Measurements from ENCODE around the gene MATN3. TPM values are rescaled to one million over a fixed set of nuclear protein-coding genes. Genes with fewer than 3 reads are reported as not detected.

The MATN3 gene
- total and polyA plus RNA-seq, 2 of the 8 experiments (the other 6 are each of a cell fraction or from before 2014, with no cell fraction given) = 3.0 to 9.9 TPM

DNA sequence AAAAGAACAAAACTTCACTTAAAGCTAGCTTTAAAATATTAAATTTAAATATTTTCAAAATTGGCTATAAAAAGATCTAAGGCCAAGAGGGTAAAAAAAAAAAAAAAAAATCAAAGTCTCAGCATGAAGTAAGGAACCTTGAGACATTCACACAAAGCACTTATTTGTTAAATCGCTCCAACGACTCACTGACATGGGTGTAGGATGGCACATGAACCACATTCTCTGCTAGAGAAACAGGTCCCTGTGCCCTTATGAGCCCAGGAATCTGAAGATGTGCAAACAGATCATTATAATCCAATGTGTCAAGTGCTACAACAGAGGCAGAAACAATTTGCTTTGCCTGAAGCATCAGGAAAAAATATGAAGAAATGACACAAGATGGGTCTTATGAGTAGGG lies 25.2 kb upstream of the MATN3 start (continued):
- TF ChIP-seq KDM5A (IDR thresholded peaks at IDR 0.05; ENCODE audit: low read length) (no peak), CREB1 (IDR thresholded peaks at IDR 0.05) (no peak), GABPA (IDR thresholded peaks at IDR 0.05; ENCODE audit: borderline replicate concordance, insufficient read depth, low read length) (no peak), NRF1 (IDR thresholded peaks at IDR 0.05; ENCODE audit: low read depth, low read length) (no peak)
- TF ChIP-seq, protein P1, sequence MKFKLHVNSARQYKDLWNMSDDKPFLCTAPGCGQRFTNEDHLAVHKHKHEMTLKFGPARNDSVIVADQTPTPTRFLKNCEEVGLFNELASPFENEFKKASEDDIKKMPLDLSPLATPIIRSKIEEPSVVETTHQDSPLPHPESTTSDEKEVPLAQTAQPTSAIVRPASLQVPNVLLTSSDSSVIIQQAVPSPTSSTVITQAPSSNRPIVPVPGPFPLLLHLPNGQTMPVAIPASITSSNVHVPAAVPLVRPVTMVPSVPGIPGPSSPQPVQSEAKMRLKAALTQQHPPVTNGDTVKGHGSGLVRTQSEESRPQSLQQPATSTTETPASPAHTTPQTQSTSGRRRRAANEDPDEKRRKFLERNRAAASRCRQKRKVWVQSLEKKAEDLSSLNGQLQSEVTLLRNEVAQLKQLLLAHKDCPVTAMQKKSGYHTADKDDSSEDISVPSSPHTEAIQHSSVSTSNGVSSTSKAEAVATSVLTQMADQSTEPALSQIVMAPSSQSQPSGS (IDR thresholded peaks at IDR 0.05; ENCODE audit: low read length) = no peak
- TF ChIP-seq, protein P2, sequence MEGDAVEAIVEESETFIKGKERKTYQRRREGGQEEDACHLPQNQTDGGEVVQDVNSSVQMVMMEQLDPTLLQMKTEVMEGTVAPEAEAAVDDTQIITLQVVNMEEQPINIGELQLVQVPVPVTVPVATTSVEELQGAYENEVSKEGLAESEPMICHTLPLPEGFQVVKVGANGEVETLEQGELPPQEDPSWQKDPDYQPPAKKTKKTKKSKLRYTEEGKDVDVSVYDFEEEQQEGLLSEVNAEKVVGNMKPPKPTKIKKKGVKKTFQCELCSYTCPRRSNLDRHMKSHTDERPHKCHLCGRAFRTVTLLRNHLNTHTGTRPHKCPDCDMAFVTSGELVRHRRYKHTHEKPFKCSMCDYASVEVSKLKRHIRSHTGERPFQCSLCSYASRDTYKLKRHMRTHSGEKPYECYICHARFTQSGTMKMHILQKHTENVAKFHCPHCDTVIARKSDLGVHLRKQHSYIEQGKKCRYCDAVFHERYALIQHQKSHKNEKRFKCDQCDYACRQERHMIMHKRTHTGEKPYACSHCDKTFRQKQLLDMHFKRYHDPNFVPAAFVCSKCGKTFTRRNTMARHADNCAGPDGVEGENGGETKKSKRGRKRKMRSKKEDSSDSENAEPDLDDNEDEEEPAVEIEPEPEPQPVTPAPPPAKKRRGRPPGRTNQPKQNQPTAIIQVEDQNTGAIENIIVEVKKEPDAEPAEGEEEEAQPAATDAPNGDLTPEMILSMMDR (IDR thresholded peaks at IDR 0.05; ENCODE audit: control extremely low read depth in 1 of 3, insufficient read depth in 1 of 3, low read depth in 1 of 3, low read length in 3 of 3) = no peak

All from H1 (cell line).